RWPE1 (cell line): ENCODE results near the gene DTWD1.
A peak's percentile ranks its signal among the peaks of the same experiment; 100 is the strongest.

Experiments used
- CTCF ChIA-PET: fragments of 350-600 bp; sonication (Branson Sonifier 250); formaldehyde crosslinking; extraction: SDS; loops from one replicate; lab custom pipeline; 2021; lab: Yijun Ruan, JAX
- POLR2A ChIA-PET: fragments of 400-600 bp; formaldehyde crosslinking; extraction: SDS; loops from one replicate; lab custom pipeline; 2020; ENCODE audit warnings: antibody characterized with exemption; ENCODE audit not compliant: low non-redundant PET; lab: Yijun Ruan, JAX
- DNase-seq: peaks from one replicate; pipeline ENCODE4 v3.0.0; 2012; ENCODE audit warnings: low spot score
- H3K27ac ChIP-seq: fragments of 450-650 bp; 2 replicates; pipeline ENCODE4 v1.5.1; 2017
- CTCF ChIP-seq: fragments of 450-650 bp; conservative IDR thresholded peaks from 2 replicates; pipeline ENCODE4 v1.5.1; 2017; ENCODE audit warnings: low read depth, mild to moderate bottlenecking

Gene DTWD1

GRCh38 chr15:49622561-49622960 lies 1.7 kb downstream of the DTWD1 start:
- ChIA-PET CTCF (interaction anchor here (0.6 to 0.7 kb wide), 2 partner anchors 1304 to 1540 kb away, joined by 4 read pairs; no protein-coding TSS in a partner anchor), POLR2A (no interaction called here)
- DNase-seq, result no peak
- TF ChIP-seq CTCF, result no peak
- H3K27ac ChIP-seq, result no peak overlapping the region

- ChIA-PET CTCF (no interaction called here), POLR2A (no interaction called here)
- no peak for TF ChIP-seq CTCF
- no peak overlapping the region for H3K27ac ChIP-seq
- no peak for DNase-seq
Observed at GRCh38 chr15:49624056-49624455, 3.2 kb downstream of the DTWD1 start.

- ChIA-PET POLR2A (no interaction called here), CTCF (no interaction called here)
- no peak overlapping the region for H3K27ac ChIP-seq
- no peak for DNase-seq
- TF ChIP-seq CTCF, result no peak
Observed at GRCh38 chr15:49625460-49626036, 4.7 kb downstream of the DTWD1 start.

GRCh38 chr15:49627407-49627877 lies 6.6 kb downstream of the DTWD1 start:
- no peak for TF ChIP-seq CTCF
- DNase-seq, result peak; percentile 61
- no peak overlapping the region for H3K27ac ChIP-seq
- ChIA-PET POLR2A (no interaction called here), CTCF (no interaction called here)

GRCh38 chr15:49628379-49628778 lies 7.5 kb downstream of the DTWD1 start:
- no peak for TF ChIP-seq CTCF
- ChIA-PET POLR2A (no interaction called here), CTCF (no interaction called here)
- DNase-seq, result no peak
- no peak overlapping the region for H3K27ac ChIP-seq

- H3K27ac ChIP-seq, result no peak overlapping the region
- POLR2A ChIA-PET, result no interaction called here
- TF ChIP-seq CTCF, result no peak
- CTCF ChIA-PET, result no interaction called here
- no peak for DNase-seq
Observed at GRCh38 chr15:49637857-49638256, 17.0 kb downstream of the DTWD1 start.
